ENCODE data around the gene FGGY.

DNA sequence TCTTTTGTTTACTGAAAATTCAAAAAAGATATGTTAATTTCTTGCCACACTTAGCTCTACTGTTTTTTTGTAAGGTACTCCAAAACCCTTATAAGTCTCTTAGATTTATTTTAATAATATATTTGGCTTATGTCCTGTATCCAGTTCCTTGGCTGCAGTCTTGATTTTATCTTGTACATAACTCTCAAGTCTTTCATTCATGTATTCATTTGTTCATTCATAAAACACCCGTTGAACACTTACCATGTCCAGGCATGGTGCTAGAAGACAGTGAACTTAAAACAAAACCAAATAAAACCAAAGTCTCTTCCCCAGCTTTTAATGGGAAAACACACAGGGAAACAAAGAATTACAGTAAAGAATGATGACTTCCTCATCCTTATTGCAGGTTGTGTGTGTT is 215.8 kb downstream of the FGGY start:
- TF ChIP-seq CTCF (IDR thresholded peaks at IDR 0.05) (no peak), POLR2A (IDR thresholded peaks at IDR 0.05) (no peak)
